ENCODE data around the gene LSM14A.
"Not testable (repeated sequence)": the region's sequence is repeated elsewhere in the genome, so short reads cannot be mapped to it uniquely, and the experiment has no call there.

LSM14A gene

GRCh38 chr19:34246340-34246739 lies 74.0 kb downstream of the LSM14A start:
- TF ChIP-seq CTCF (IDR thresholded peaks at IDR 0.05; ENCODE audit: insufficient read depth, low read depth, low read length, missing control alignments), result no peak

GRCh38 chr19:34248941-34249340 lies 76.6 kb downstream of the LSM14A start:
- no peak for DNase-seq (ENCODE audit: low read depth)
- no peak overlapping the region for H3K4me3 ChIP-seq (ENCODE audit: low read depth, low read length)
- TF ChIP-seq CTCF (IDR thresholded peaks at IDR 0.05; ENCODE audit: insufficient read depth, low read depth, low read length, missing control alignments), result no peak

More at GRCh38 chr19:34246340-34246739, 74.0 kb downstream of the LSM14A start:
- no peak overlapping the region for H3K4me3 ChIP-seq (ENCODE audit: low read depth, low read length)
- no peak for DNase-seq (ENCODE audit: low read depth)

GRCh38 chr19:34253167-34253566 lies 80.9 kb downstream of the LSM14A start:
- DNase-seq (ENCODE audit: low read depth); H3K4me3 ChIP-seq (ENCODE audit: low read depth, low read length): not testable (repeated sequence)

- peak overlapping the region; percentile 97 for H3K4me3 ChIP-seq (ENCODE audit: low read depth, low read length)
- peak; percentile 39 for DNase-seq (ENCODE audit: low read depth)
These were observed 81.4 kb downstream of the LSM14A start for GRCh38 chr19:34253681-34254045.

- TF ChIP-seq CTCF (IDR thresholded peaks at IDR 0.05; ENCODE audit: insufficient read depth, low read depth, low read length, missing control alignments), result no peak
- H3K4me3 ChIP-seq (ENCODE audit: low read depth, low read length), result peak within 1 kb of the TSS; percentile 97
- DNase-seq (ENCODE audit: low read depth), result peak; percentile 84
These were observed 81.9 kb downstream of the LSM14A start, which contains the start of gene GARRE1 for GRCh38 chr19:34254046-34254697. GARRE1 (plus strand) TSS chr19:34254554; CDS start chr19:34300474, 45,920 bp downstream.

GRCh38 chr19:34254698-34255432 lies 82.6 kb downstream of the LSM14A start:
- peak overlapping the region; percentile 64 for H3K4me3 ChIP-seq (ENCODE audit: low read depth, low read length)
- DNase-seq (ENCODE audit: low read depth), result peak; percentile 61
- no peak for TF ChIP-seq CTCF (IDR thresholded peaks at IDR 0.05; ENCODE audit: insufficient read depth, low read depth, low read length, missing control alignments)

- H3K4me3 ChIP-seq (ENCODE audit: low read depth, low read length), result peak overlapping the region; percentile 64
- DNase-seq (ENCODE audit: low read depth), result no peak
- no peak for TF ChIP-seq CTCF (IDR thresholded peaks at IDR 0.05; ENCODE audit: insufficient read depth, low read depth, low read length, missing control alignments)
These were observed 83.2 kb downstream of the LSM14A start for GRCh38 chr19:34255546-34255945.
